ENCODE results near the gene THSD8. TPM values are rescaled to one million over a fixed set of nuclear protein-coding genes. Genes with fewer than 3 reads are reported as not detected.
A peak's percentile ranks its signal among the peaks of the same experiment; 100 is the strongest.

Gene THSD8
- total and polyA plus RNA-seq, 12 donors: 1.8 to 8.6 (median 4.6) TPM; not detected in 4

DNA sequence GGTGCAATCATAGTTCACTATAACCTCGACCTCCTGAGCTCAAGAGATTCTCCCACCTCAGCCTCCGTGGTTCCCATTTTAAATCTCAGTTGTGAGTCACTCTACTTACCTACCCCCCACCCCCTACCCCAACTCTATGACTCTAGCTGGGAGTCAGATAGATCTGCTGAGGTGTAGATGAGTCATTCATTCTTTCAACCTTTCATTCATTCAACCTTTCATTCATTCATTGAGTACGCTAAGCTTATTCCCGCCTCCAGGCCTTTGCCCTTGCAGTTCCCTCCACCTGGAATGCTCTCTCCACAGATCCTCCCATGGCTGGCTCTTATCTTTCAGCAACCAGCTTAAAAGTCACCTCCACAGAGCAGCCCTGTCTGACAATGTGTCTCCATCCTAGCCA lies 35.4 kb downstream of the THSD8 start:
- DNase-seq: no peak
- Histone ChIP-seq H3K9me3 (replicated peaks in 1 of 3) (no peaks in the 10 kb centered on the region), H3K27me3 (peaks cover 79% of the 10 kb centered on the region), H3K36me3 (replicated peaks in 1 of 2) (no peaks in the 10 kb centered on the region), H3K4me1 (replicated peaks in 1 of 2) (peaks cover 10 to 22% of the 10 kb centered on the region in 2 donors), H3K4me3 (no peak overlapping the region), H3K27ac (no peak overlapping the region)
- WGBS, 4 donors: 65 to 74% (median 71%) methylated on average over 4 of the region's 4 CpGs
- TF ChIP-seq POLR2A (IDR thresholded peaks at IDR 0.05): no peak
- TF ChIP-seq, protein P1, sequence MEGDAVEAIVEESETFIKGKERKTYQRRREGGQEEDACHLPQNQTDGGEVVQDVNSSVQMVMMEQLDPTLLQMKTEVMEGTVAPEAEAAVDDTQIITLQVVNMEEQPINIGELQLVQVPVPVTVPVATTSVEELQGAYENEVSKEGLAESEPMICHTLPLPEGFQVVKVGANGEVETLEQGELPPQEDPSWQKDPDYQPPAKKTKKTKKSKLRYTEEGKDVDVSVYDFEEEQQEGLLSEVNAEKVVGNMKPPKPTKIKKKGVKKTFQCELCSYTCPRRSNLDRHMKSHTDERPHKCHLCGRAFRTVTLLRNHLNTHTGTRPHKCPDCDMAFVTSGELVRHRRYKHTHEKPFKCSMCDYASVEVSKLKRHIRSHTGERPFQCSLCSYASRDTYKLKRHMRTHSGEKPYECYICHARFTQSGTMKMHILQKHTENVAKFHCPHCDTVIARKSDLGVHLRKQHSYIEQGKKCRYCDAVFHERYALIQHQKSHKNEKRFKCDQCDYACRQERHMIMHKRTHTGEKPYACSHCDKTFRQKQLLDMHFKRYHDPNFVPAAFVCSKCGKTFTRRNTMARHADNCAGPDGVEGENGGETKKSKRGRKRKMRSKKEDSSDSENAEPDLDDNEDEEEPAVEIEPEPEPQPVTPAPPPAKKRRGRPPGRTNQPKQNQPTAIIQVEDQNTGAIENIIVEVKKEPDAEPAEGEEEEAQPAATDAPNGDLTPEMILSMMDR (IDR thresholded peaks at IDR 0.05): no peak
- intact Hi-C loops (cut with DNase I): no loop called here

DNA sequence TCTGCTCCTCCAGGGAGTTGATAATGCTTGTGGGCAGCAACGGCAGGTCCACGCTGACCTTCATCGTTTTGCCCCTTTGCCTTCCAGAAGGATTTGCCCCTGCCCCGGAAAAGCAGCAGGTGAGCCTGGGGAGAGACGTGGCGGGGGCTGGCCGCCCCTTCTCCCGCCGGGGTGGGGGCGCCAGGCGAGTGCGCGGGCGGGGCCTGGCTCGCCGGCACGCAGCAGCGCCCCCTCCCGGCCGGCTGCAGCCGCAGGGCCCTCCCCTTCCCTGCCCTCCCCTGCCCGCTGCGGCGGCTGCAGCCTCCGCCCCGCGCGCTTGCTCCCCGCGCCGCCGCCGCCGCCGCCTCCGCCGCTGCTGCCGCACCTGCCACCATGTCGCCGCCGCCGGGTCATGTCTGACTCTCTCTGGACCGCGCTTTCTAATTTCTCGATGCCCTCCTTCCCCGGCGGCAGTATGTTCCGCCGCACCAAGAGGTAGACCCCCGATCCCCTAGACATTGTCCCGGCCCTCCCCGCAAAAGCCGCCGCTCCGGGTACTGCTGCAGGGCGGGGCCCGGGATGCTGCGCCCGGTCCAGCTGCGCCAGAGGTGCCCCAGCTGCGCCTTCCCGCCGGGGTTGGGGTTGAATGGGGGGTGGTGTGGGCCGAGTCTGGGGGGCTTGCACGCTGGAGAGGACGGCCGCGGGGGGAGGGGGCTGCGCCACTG lies 36.5 kb downstream of the THSD8 start, which contains the start of gene MAST1:
TSS of gene MAST1 (plus strand) at position 334 of the 704 bp plus-strand sequence. CDS start at position 392, 58 bp downstream.
- TF ChIP-seq, protein P1 (IDR thresholded peaks at IDR 0.05): peak in 3 of 6 experiments; percentile 21 to 58 (median 51)
- TF ChIP-seq POLR2A (IDR thresholded peaks at IDR 0.05): no peak
- H3K9me3 ChIP-seq (replicated peaks in 1 of 3): no peaks in the 10 kb centered on the region
- H3K4me3 ChIP-seq: peak within 1 kb of the TSS in 1 of 4 donors; percentile 47

DNA sequence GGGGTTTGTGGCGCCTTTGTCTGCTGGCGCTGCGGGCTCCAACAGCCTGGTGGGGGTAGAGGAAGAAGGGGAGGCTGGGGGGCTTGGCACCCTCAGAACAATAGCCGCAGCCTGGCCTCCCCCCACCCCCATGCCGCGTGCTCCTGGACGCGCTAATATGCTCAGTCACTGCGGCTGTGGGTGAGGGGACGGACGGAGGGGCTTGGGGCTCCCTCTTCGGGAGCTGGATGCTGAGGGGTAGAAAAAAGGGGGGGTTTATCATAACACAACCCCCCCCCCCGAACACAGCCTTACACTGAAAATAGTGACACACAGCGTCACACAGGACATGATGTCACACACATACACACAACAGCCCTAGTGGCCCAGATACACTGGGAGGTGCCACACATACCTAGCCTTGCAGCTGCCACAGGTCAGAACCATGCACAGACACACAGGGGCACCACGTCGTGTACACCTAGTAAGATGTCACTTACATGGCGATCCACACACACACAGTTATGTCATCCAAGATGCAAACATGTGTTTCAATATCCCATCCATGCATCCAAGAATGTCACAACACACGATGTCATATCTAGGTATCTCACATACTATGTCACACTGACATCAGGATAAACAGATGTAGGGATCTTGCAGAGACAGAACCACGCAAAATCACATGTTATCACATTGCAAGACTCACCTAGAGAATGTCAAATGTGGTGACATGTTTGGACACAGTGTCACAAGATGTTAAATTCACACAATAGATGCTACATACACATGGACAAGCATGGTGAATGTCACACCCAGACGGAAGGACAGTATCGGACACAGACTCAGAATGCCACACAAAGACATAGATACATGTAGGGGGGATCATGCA lies 37.3 kb downstream of the THSD8 start:
- peak in 1 of 7 donors; percentile 68 for DNase-seq
- TF ChIP-seq POLR2A (IDR thresholded peaks at IDR 0.05): no peak
- TF ChIP-seq, protein P1 (IDR thresholded peaks at IDR 0.05): no peak
- WGBS, 4 donors: 18 to 47% (median 33%) methylated on average over 8 to 21 of the region's 21 CpGs
- peak overlapping the region in 1 of 4 donors; percentile 47 for H3K4me3 ChIP-seq
- intact Hi-C loops (cut with DNase I): no loop called here
- H3K27ac ChIP-seq: peak overlapping the region in 1 of 5 donors; percentile 41
- peaks cover 7 to 13% of the 10 kb centered on the region in 2 donors for H3K4me1 ChIP-seq (replicated peaks in 1 of 2)
- H3K9me3 ChIP-seq (replicated peaks in 1 of 3): no peaks in the 10 kb centered on the region
- no peaks in the 10 kb centered on the region for H3K36me3 ChIP-seq (replicated peaks in 1 of 2)
- H3K27me3 ChIP-seq: peaks cover 80% of the 10 kb centered on the region

More for the DNA sequence above, 36.5 kb downstream of the THSD8 start, which contains the start of gene MAST1:
- intact Hi-C loops (cut with DNase I): no loop called here
- WGBS, 4 donors: 0 to 3% (median 1%) methylated on average over 10 to 57 of the region's 69 CpGs
- Histone ChIP-seq H3K27me3 (peaks cover 78% of the 10 kb centered on the region), H3K36me3 (replicated peaks in 1 of 2) (no peaks in the 10 kb centered on the region), H3K27ac (peak within 1 kb of the TSS in 1 of 5 donors; percentile 41), H3K4me1 (replicated peaks in 1 of 2) (peaks cover 10 to 16% of the 10 kb centered on the region in 2 donors)
- peak in 4 of 7 donors; percentile 28 to 60 (median 46) for DNase-seq
